ENCODE results near the gene TSPAN6. TPM values are rescaled to one million over a fixed set of nuclear protein-coding genes. Genes with fewer than 3 reads are reported as not detected.

The TSPAN6 gene
- total RNA-seq, 4 donors from 2014 or later = 2.5 to 5.9 (median 3.1) TPM

GRCh38 chrX:100599456-100599855 is 37.1 kb downstream of the TSPAN6 start:
- intact Hi-C loops (cut with DNase I; ENCODE audit: low total_unique reads) (no loop called here), in situ Hi-C loops (cut with MboI; ENCODE audit: low sequenced_read_pairs in 4 of 4) (no loop called here)
- TF ChIP-seq, protein P1, sequence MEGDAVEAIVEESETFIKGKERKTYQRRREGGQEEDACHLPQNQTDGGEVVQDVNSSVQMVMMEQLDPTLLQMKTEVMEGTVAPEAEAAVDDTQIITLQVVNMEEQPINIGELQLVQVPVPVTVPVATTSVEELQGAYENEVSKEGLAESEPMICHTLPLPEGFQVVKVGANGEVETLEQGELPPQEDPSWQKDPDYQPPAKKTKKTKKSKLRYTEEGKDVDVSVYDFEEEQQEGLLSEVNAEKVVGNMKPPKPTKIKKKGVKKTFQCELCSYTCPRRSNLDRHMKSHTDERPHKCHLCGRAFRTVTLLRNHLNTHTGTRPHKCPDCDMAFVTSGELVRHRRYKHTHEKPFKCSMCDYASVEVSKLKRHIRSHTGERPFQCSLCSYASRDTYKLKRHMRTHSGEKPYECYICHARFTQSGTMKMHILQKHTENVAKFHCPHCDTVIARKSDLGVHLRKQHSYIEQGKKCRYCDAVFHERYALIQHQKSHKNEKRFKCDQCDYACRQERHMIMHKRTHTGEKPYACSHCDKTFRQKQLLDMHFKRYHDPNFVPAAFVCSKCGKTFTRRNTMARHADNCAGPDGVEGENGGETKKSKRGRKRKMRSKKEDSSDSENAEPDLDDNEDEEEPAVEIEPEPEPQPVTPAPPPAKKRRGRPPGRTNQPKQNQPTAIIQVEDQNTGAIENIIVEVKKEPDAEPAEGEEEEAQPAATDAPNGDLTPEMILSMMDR (IDR thresholded peaks at IDR 0.05 in 4 of 5, conservative IDR thresholded peaks at IDR 0.05 in 1 of 5) = no peak
- no peak for TF ChIP-seq POLR2A (IDR thresholded peaks at IDR 0.05)

GRCh38 chrX:100596601-100597000 is 40.0 kb downstream of the TSPAN6 start:
- ATAC-seq = no peak
- DNase-seq = no peak
- no peaks in the 10 kb centered on the region for H3K4me1 ChIP-seq
- no peaks in the 10 kb centered on the region for H3K36me3 ChIP-seq
- no peak overlapping the region for H3K4me3 ChIP-seq
- no peaks in the 10 kb centered on the region for H3K9me3 ChIP-seq
- in situ Hi-C loops (cut with MboI; ENCODE audit: low sequenced_read_pairs in 4 of 4) (no loop called here), intact Hi-C loops (cut with DNase I; ENCODE audit: low total_unique reads) (no loop called here)
- TF ChIP-seq POLR2A (IDR thresholded peaks at IDR 0.05) = no peak
- TF ChIP-seq, protein P1 (IDR thresholded peaks at IDR 0.05 in 4 of 5, conservative IDR thresholded peaks at IDR 0.05 in 1 of 5) = no peak
- no peak overlapping the region for H3K27ac ChIP-seq
- H3K27me3 ChIP-seq = peaks cover 0 to 2% (median 0%) of the 10 kb centered on the region in 3 donors

More at GRCh38 chrX:100599456-100599855, 37.1 kb downstream of the TSPAN6 start:
- ATAC-seq = no peak
- DNase-seq = no peak
- peaks cover 0 to 2% (median 0%) of the 10 kb centered on the region in 3 donors for H3K27me3 ChIP-seq
- no peak overlapping the region for H3K4me3 ChIP-seq
- H3K4me1 ChIP-seq = no peaks in the 10 kb centered on the region
- no peaks in the 10 kb centered on the region for H3K36me3 ChIP-seq
- no peaks in the 10 kb centered on the region for H3K9me3 ChIP-seq
- H3K27ac ChIP-seq = no peak overlapping the region

DNA sequence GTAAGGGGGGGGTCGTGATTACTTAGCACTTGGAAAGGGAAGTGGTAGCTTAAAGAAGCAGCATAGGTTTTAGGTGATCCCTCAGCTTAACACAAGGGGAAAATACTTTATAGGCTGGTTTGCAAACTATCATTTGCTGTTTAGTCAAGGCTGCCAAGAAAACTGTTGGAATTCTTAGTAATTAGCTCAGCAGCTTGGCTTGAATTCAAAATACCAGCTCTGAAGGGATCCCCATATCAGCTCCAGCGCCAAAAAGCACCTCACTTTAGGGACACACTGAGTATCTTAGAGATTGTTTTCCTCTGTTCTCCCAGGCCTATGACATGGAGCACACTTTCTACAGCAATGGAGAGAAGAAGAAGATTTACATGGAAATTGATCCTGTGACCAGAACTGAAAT is 43.0 kb downstream of the TSPAN6 start:
- H3K9me3 ChIP-seq = no peaks in the 10 kb centered on the region
- intact Hi-C loops (cut with DNase I; ENCODE audit: low total_unique reads) = no loop called here
- no peak for TF ChIP-seq POLR2A (IDR thresholded peaks at IDR 0.05)
- TF ChIP-seq, protein P1 (IDR thresholded peaks at IDR 0.05 in 4 of 5, conservative IDR thresholded peaks at IDR 0.05 in 1 of 5) = no peak

GRCh38 chrX:100593126-100593525 is 43.5 kb downstream of the TSPAN6 start:
- in situ Hi-C loops (cut with MboI; ENCODE audit: low sequenced_read_pairs in 4 of 4) (no loop called here), intact Hi-C loops (cut with DNase I; ENCODE audit: low total_unique reads) (no loop called here)
- no peaks in the 10 kb centered on the region for H3K36me3 ChIP-seq
- ATAC-seq (no peak), DNase-seq (no peak)
- H3K4me3 ChIP-seq = no peak overlapping the region
- H3K9me3 ChIP-seq = no peaks in the 10 kb centered on the region
- no peaks in the 10 kb centered on the region for H3K4me1 ChIP-seq
- H3K27me3 ChIP-seq = peaks cover 0 to 2% (median 0%) of the 10 kb centered on the region in 3 donors
- TF ChIP-seq, protein P1 (IDR thresholded peaks at IDR 0.05 in 4 of 5, conservative IDR thresholded peaks at IDR 0.05 in 1 of 5) = no peak
- no peak for TF ChIP-seq POLR2A (IDR thresholded peaks at IDR 0.05)
- no peak overlapping the region for H3K27ac ChIP-seq

More for the DNA sequence above, 43.0 kb downstream of the TSPAN6 start:
- in situ Hi-C loops (cut with MboI; ENCODE audit: low sequenced_read_pairs in 4 of 4) = no loop called here
- ATAC-seq = no peak
- Histone ChIP-seq H3K27ac (no peak overlapping the region), H3K36me3 (no peaks in the 10 kb centered on the region), H3K27me3 (peaks cover 0 to 2% (median 0%) of the 10 kb centered on the region in 3 donors), H3K4me1 (no peaks in the 10 kb centered on the region), H3K4me3 (no peak overlapping the region)
- DNase-seq = no peak

Measured in gastrocnemius medialis (tissue), 4 donors.